ENCODE data around the gene ARSH.

- no peak for TF ChIP-seq POLR2A (IDR thresholded peaks at IDR 0.05)
- TF ChIP-seq, protein P1, sequence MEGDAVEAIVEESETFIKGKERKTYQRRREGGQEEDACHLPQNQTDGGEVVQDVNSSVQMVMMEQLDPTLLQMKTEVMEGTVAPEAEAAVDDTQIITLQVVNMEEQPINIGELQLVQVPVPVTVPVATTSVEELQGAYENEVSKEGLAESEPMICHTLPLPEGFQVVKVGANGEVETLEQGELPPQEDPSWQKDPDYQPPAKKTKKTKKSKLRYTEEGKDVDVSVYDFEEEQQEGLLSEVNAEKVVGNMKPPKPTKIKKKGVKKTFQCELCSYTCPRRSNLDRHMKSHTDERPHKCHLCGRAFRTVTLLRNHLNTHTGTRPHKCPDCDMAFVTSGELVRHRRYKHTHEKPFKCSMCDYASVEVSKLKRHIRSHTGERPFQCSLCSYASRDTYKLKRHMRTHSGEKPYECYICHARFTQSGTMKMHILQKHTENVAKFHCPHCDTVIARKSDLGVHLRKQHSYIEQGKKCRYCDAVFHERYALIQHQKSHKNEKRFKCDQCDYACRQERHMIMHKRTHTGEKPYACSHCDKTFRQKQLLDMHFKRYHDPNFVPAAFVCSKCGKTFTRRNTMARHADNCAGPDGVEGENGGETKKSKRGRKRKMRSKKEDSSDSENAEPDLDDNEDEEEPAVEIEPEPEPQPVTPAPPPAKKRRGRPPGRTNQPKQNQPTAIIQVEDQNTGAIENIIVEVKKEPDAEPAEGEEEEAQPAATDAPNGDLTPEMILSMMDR (IDR thresholded peaks at IDR 0.05): no peak
- no peak for TF ChIP-seq POLR2AphosphoS5 (IDR thresholded peaks at IDR 0.05)
- TF ChIP-seq EP300 (IDR thresholded peaks at IDR 0.05): no peak
Measured at GRCh38 chrX:2972391-2972790, 34.0 kb upstream of the ARSH start.

All from stomach (tissue), 4 donors.